Keratinocyte (primary cell): Measurements from ENCODE around the gene MRGPRF. TPM values are rescaled to one million over a fixed set of nuclear protein-coding genes. Genes with fewer than 3 reads are reported as not detected.

Source experiments
- DNase-seq: peaks from one replicate; pipeline ENCODE4 v3.0.0-alpha.2; 2011; ENCODE audit warnings: low read depth, missing footprints, low spot score
- FAIRE-seq: peaks from 2 replicates; lab custom pipeline; 2011; peaks lifted over from hg19 to GRCh38; lab: Jason Lieb, UNC
- H2AFZ ChIP-seq: 2 replicates; pipeline ENCODE4 v1.6.0; 2012; ENCODE audit warnings: low read length, control low read depth, inconsistent platforms; ENCODE audit not compliant: control insufficient read depth
- H3K27ac ChIP-seq: 2 replicates; pipeline ENCODE4 v1.5.1; 2011; ENCODE audit warnings: low read length; ENCODE audit not compliant: control insufficient read depth, insufficient read depth
- H3K27me3 ChIP-seq: 3 replicates; pipeline ENCODE4 v1.6.0; 2011; ENCODE audit warnings: low read length; ENCODE audit not compliant: control insufficient read depth, insufficient read depth; ENCODE audit errors: extremely low read depth
- H3K36me3 ChIP-seq, 2 experiments: 2 replicates in 1 of 2; 3 replicates in 1 of 2; pipeline ENCODE4 v1.5.1; 2011; ENCODE audit warnings: low read length in 2 of 2, mild to moderate bottlenecking in 1 of 2; ENCODE audit not compliant: control insufficient read depth in 2 of 2, insufficient read depth in 2 of 2; ENCODE audit errors: extremely low read depth in 1 of 2
- H3K4me1 ChIP-seq: 3 replicates; pipeline ENCODE4 v1.5.1; 2011; ENCODE audit warnings: low read length; ENCODE audit not compliant: control insufficient read depth, insufficient read depth; ENCODE audit errors: extremely low read depth
- H3K4me2 ChIP-seq: 3 replicates; pipeline ENCODE4 v1.6.0; 2011; ENCODE audit warnings: low read depth, low read length; ENCODE audit not compliant: control insufficient read depth, insufficient read depth; ENCODE audit errors: extremely low read depth
- H3K4me3 ChIP-seq, 3 experiments: fragments of 200-600 bp in 1 of 3; sonication (generic) in 1 of 3; 2 replicates in 2 of 3; 3 replicates in 1 of 3; pipeline ENCODE4 v1.5.1; 2011 to 2016; ENCODE audit warnings: low read length in 3 of 3, mild to moderate bottlenecking in 3 of 3, control low read depth in 2 of 3, inconsistent platforms in 1 of 3, low read depth in 1 of 3, mixed read lengths in 1 of 3, mixed run types in 1 of 3, moderate library complexity in 1 of 3; ENCODE audit not compliant: control insufficient read depth in 2 of 3, insufficient read depth in 2 of 3; ENCODE audit errors: extremely low read depth in 1 of 3
- H3K79me2 ChIP-seq: 2 replicates; pipeline ENCODE4 v1.6.0; 2012; ENCODE audit warnings: low read length; ENCODE audit not compliant: control insufficient read depth, insufficient read depth
- H3K9ac ChIP-seq: 3 replicates; pipeline ENCODE4 v1.6.0; 2011; ENCODE audit warnings: low read length; ENCODE audit not compliant: control insufficient read depth, insufficient read depth; ENCODE audit errors: extremely low read depth
- H3K9me1 ChIP-seq: 3 replicates; pipeline ENCODE4 v1.6.0; 2011; ENCODE audit warnings: low read length; ENCODE audit not compliant: control insufficient read depth, insufficient read depth; ENCODE audit errors: extremely low read depth
- H3K9me3 ChIP-seq: 2 replicates; pipeline ENCODE4 v1.5.1; 2012; ENCODE audit warnings: low read depth, low read length; ENCODE audit not compliant: control insufficient read depth
- H4K20me1 ChIP-seq: 3 replicates; pipeline ENCODE4 v1.6.0; 2011; ENCODE audit warnings: low read length; ENCODE audit not compliant: control insufficient read depth, insufficient read depth; ENCODE audit errors: extremely low read depth
- CTCF ChIP-seq, 3 experiments: IDR thresholded peaks in 1 of 3; conservative IDR thresholded peaks in 1 of 3; optimal IDR thresholded peaks in 1 of 3; 2 replicates in 2 of 3; 3 replicates in 1 of 3; pipeline versions ENCODE3 to v1.5.1; 2011; ENCODE audit warnings: low read length in 3 of 3, mild to moderate bottlenecking in 3 of 3, moderate library complexity in 2 of 3, control low read depth in 1 of 3, inconsistent platforms in 1 of 3; ENCODE audit not compliant: insufficient read depth in 2 of 3; ENCODE audit errors: extremely low read depth in 1 of 3
- EZH2 ChIP-seq: IDR thresholded peaks from one replicate; pipeline ENCODE4 v1.6.1; 2012; ENCODE audit warnings: inconsistent platforms, mild to moderate bottlenecking, low read length, moderate library complexity
- dilution Hi-C: fragments of 300-500 bp; cut with MboI; formaldehyde crosslinking; loops from one replicate; pipeline ENCODE4 v1.7.0; 2020; ENCODE audit warnings: low sequenced_read_pairs; ENCODE audit not compliant: extremely low pct_ligation_motif_present
- polyA plus RNA-seq, 5 experiments: library from polyadenylated mRNA; depleted of rRNA in 3 of 5; stranded (reverse) in 3 of 5; stranded (forward) in 1 of 5; unstranded in 1 of 5; fragments of >200 nt; gene quantifications; 1 replicate in 1 of 5; 2 replicates in 3 of 5; 3 replicates in 1 of 5; pipeline versions ENCODE4 v1.2.1 to v1.2.3, GENCODE V29; 2011 to 2012; ENCODE audit warnings: missing spikeins in 2 of 5, low read depth in 1 of 5, low replicate concordance in 1 of 5

The MRGPRF gene
- polyA plus RNA-seq, 1 donor (not counting 4 experiments of a cell fraction or from before 2014, with no cell fraction given): not detected

- no peak overlapping the region for H3K4me2 ChIP-seq
- no peaks in the 10 kb centered on the region for H3K9me1 ChIP-seq
Observed at GRCh38 chr11:68987211-68987610, 25.8 kb downstream of the MRGPRF start.

DNA sequence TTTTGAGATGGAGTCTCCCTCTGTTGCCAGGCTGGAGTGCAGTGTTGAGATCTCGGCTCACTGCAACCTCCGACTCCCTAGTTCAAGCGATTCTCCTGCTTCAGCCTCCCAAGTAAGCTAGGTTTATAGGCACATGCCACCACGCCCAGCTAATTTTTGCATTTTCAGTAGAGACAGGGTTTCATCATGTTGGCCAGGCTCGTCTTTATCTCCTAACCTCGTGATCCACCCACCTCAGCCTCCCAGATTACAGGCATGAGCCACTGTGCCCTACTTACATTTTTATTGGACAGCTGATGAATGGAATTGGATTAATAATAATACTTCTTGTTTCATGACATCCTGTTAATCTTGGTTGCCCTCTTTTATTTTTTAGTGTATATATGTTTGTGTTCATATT is 29.2 kb downstream of the MRGPRF start:
- Histone ChIP-seq H3K79me2 (no peaks in the 10 kb centered on the region), H4K20me1 (no peaks in the 10 kb centered on the region), H3K4me3 (no peak overlapping the region), H3K36me3 (no peaks in the 10 kb centered on the region), H2AFZ (no peak overlapping the region), H3K27me3 (peaks cover 5% of the 10 kb centered on the region), H3K4me1 (no peaks in the 10 kb centered on the region), H3K9me1 (no peaks in the 10 kb centered on the region), H3K27ac (no peak overlapping the region), H3K9ac (no peak overlapping the region), H3K4me2 (no peak overlapping the region), H3K9me3 (no peaks in the 10 kb centered on the region)
- TF ChIP-seq EZH2: no peak
- TF ChIP-seq CTCF (optimal IDR thresholded peaks at IDR 0.05 in 1 of 3, IDR thresholded peaks at IDR 0.05 in 1 of 3, conservative IDR thresholded peaks at IDR 0.05 in 1 of 3; ENCODE audit: extremely low read depth in 1 of 3, insufficient read depth in 2 of 3, low read length in 3 of 3): no peak
- no peak for DNase-seq
- dilution Hi-C loops: no loop called here
- FAIRE-seq: no peak

More at GRCh38 chr11:68987211-68987610, 25.8 kb downstream of the MRGPRF start:
- dilution Hi-C loops: no loop called here
- TF ChIP-seq EZH2: no peak
- TF ChIP-seq CTCF (optimal IDR thresholded peaks at IDR 0.05 in 1 of 3, IDR thresholded peaks at IDR 0.05 in 1 of 3, conservative IDR thresholded peaks at IDR 0.05 in 1 of 3; ENCODE audit: extremely low read depth in 1 of 3, insufficient read depth in 2 of 3, low read length in 3 of 3): no peak
- H3K9ac ChIP-seq: no peak overlapping the region
- H2AFZ ChIP-seq: no peak overlapping the region
- no peak overlapping the region for H3K4me3 ChIP-seq
- no peaks in the 10 kb centered on the region for H3K36me3 ChIP-seq
- H3K9me3 ChIP-seq: no peaks in the 10 kb centered on the region
- no peaks in the 10 kb centered on the region for H3K4me1 ChIP-seq
- no peaks in the 10 kb centered on the region for H3K79me2 ChIP-seq
- DNase-seq (no peak), FAIRE-seq (no peak)
- no peak overlapping the region for H3K27ac ChIP-seq
- no peaks in the 10 kb centered on the region for H4K20me1 ChIP-seq
- H3K27me3 ChIP-seq: peaks cover 8% of the 10 kb centered on the region
